Measurements from ENCODE around the gene B3GAT3.
"Not testable (repeated sequence)": the region's sequence is repeated elsewhere in the genome, so short reads cannot be mapped to it uniquely, and the experiment has no call there.

Gene B3GAT3

GRCh38 chr11:62645946-62646824 lies 24.4 kb upstream of the B3GAT3 start, which contains the start of gene GANAB:
Gene GANAB, minus strand, starts transcription at chr11:62646613. Its CDS starts 14 bp downstream, at chr11:62646599.
- peak; percentile 99 for DNase-seq (ENCODE audit: low spot score)

DNA sequence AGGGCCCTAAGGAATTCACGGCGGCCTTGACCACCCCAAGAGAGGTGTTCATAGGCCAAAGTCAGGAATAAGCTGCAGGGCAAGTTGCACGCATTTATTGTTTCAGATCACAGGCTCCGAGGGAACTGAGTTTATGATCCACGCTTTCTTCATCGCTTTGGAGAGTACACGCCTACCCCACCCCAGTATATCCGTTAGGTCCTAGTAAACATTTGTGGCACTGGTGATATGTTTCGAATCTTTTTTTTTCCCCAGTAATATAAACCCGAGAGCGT lies 23.8 kb upstream of the B3GAT3 start:
- DNase-seq (ENCODE audit: low spot score) = no peak

DNA sequence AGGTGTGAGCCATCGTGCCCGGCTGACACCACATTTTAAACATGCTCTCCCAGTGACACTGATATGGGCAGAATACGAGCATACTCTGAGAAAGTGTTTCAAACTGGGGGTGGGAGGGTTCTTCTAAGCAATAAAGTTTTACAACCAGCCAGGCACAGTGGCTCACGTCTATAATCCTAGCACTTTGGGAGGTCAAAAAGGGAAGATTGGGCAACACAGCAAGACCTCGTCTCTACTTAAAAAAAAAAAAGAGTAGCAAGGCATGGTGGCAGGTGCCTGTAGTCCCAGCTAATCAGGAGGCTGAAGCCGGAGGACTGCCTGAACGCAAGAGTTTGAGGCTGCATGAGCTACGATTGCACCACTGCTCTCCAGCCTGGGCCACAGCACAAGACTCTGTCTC lies 22.4 kb upstream of the B3GAT3 start:
- DNase-seq (ENCODE audit: low spot score) = no peak

- no peak for DNase-seq (ENCODE audit: low spot score)
These were observed 10.7 kb upstream of the B3GAT3 start for GRCh38 chr11:62632492-62632891.

DNA sequence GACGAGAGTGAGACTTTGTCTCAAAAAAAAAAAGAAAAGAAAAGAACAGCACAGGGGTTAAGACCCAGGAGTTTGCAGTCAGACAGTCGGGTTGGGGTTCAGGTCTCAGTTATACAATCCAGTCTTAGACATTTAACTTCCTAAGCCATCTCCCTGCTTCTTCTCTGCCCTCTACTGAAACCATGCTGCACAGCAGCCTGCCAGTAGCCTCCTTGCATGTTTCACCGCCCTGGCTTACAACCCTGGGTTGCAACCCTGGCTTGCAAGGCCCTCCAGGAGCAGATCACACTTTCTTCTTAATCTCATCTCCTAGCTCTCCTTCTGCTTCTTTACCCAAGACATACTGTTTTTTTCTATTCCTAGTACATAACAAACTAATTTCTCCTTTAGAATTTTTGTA lies 5.9 kb upstream of the B3GAT3 start:
- no peak for DNase-seq (ENCODE audit: low spot score)

- no peak for DNase-seq (ENCODE audit: low spot score)
These were observed 797 bp upstream of the B3GAT3 start for GRCh38 chr11:62622476-62623089.

- no peak for DNase-seq (ENCODE audit: low spot score)
These were observed 689 bp downstream of the B3GAT3 start for GRCh38 chr11:62621027-62621566.

GRCh38 chr11:62616957-62617356 lies 4.8 kb downstream of the B3GAT3 start:
- not testable (repeated sequence) for DNase-seq (ENCODE audit: low spot score)

DNA sequence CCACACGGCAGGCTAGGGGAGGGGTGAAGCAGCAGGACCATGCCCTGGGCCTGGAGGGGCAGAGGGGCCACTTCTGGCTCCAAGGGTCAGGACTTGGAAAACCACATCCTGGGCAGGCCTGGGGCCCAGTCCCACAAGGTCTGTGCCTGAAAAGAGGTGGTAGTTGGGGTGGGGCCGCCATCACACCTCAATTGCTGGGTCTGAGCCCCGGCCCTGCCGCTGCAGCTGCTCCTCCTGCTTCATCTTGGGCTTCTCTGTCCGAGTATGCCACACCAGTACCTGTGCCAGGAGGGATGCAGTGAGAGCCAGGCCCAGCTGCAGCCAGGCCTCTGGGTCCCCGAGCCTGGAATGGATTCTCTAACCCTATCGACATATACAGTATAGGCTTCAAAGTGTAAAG lies 6.3 kb downstream of the B3GAT3 start:
- DNase-seq (ENCODE audit: low spot score) = no peak

DNA sequence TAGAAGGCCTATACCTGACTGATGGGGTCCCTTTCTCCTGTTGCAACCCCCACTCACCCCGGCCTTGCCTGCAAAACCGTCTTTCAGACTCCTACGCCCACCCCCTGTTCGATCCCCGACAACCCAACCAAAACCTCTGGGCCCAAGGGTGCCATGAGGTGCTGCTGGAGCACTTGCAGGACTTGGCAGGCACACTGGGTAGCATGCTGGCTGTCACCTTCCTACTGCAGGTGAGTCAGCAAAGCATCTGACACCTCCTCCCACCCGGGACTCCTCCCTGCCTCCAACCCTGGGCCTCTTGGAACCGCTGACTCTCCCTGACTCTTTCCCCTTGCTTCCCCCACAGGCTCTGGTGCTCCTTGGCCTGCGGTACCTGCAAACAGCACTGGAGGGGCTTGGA lies 7.5 kb downstream of the B3GAT3 start:
- peak; percentile 34 for DNase-seq (ENCODE audit: low spot score)

GRCh38 chr11:62613291-62613778 lies 8.5 kb downstream of the B3GAT3 start:
- no peak for DNase-seq (ENCODE audit: low spot score)

DNA sequence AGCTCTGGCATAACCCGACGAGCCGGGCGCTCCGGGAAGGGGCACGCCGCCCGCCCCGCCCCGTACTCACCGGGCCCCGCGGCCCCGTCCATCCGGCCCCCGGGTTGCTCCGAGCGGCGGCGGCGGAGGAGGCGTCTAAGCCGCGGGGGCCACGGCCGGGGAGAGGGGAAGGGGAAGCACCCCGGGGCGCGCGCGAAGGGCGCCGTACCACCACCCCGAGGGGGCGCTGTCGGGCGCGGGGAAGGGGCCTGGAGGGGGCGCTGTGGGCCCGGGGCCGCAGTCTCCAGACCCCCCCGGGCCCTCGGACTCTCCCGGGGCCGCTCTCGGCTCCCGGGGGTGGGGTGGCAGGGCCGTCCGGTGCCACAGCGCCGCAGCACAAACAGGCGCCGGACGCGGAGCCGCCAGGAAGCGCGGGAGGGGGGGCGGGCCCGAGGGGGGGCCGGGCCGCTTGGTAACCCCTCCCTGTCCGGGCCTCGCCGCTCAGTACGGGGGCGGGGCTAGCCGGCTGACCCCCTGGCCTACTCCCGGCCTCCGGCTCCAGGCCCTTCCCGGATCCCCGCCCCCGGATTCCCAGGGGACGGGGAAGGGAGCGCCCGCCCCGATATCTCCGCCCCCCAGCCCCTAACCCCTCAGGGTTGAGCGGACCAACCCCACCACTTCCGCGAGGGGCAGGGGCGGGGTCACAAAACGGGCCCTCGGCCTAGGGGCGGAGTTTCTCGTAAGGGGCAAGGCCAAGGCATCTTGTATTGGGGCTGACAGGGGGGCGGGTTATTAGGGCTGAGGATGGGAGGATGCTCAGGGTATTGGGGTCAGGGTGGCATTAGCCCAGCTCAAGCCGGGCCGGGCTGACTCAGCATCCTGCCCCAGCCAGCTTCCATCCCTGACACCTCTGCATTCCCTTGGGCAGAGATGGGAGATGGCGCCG lies 9.2 kb downstream of the B3GAT3 start, which contains the start of the genes EML3 and ROM1:
EML3 (minus strand) TSS at position 410 of the 925 bp plus-strand sequence; CDS start at position 92, 318 bp downstream.
ROM1 (plus strand) TSS at position 892 of the 925 bp plus-strand sequence; CDS start at position 917, 25 bp downstream.
- DNase-seq (ENCODE audit: low spot score) = peak; percentile 92

GRCh38 chr11:62611705-62612365 lies 10.0 kb downstream of the B3GAT3 start:
- no peak for DNase-seq (ENCODE audit: low spot score)

DNA sequence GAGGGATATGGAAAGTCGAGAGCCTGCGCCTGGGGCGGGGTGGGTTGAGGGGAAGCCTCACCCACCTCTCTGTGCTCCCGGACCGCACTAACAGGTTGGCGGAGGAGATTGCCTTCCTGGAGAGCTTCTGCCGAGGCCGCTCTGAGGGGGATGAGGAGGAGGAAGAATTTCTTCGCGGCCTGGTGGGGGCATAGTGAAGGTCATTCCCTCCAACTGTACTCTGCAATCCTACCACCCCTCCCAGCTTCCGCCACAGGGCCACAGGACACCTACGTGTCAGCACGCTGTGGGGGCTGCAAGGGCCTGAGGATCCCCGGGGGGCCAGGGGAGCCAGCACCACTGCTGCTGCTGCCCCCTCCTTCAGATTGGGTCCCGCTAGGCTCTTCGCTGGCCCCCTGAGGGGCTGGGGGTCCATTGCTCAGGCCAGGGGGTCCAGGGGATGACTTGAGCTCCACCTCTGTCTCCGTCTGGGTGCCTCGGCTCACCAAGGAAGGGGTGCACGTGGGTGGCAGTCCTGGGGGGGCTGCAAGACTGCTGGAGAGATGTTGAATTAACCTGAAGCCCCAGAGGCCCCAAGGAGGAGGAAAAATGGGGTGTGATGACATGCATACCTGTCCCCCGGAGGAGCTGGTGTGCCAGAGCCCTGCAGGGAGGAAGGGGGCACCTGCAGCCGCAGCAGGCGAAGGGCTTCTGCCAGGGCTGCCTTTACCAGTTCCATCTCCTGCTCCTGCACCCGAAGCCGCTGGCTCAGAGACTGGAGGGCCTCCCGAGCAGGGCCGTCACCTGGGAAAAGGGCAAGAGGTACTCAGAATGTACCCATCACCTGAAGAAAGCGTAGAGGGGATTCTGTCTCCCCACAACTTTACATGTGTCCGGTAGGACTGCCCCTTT lies 10.7 kb downstream of the B3GAT3 start:
- no peak for DNase-seq (ENCODE audit: low spot score)

GRCh38 chr11:62610403-62610802 lies 11.4 kb downstream of the B3GAT3 start:
- no peak for DNase-seq (ENCODE audit: low spot score)

DNA sequence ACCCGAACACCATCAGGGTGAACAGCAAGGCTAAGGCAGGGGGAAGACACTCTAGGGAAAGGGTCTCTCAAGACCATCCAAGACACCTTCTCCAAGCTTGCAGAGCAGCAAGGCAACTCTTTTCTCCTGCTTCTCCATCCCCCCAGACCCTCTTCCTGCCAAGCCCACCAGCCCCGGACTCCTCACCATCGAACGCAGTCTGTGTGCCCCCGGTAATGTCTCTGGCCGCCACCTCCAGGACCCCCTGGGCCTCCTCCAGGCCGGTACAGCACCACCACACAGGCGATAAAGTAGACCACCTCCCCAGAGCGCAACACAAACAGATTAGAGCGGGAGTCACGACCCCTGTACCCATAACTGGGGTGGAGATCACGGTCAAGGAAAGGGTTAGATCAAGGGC lies 13.0 kb downstream of the B3GAT3 start:
- DNase-seq (ENCODE audit: low spot score) = no peak

DNA sequence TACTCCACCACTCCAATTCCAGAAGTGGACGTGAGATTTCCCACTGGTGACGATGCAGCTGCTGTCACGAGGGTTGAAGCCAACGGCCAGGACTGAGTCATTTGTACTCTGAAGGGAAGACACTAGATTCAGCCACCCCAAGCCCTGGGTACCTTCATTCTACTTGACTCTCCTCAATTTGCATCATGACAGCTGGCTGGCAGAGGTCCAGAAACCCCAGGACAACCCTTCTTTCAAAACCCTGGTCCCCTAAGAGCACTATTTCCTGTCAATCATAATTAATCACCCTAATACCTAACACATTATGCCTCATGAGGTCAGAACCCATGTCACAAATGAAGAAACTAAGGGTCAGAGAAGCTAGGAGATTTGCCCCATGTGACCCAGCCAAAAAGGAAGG lies 14.1 kb downstream of the B3GAT3 start:
- no peak for DNase-seq (ENCODE audit: low spot score)

- no peak for DNase-seq (ENCODE audit: low spot score)
These were observed 15.9 kb downstream of the B3GAT3 start for GRCh38 chr11:62605902-62606301.

DNA sequence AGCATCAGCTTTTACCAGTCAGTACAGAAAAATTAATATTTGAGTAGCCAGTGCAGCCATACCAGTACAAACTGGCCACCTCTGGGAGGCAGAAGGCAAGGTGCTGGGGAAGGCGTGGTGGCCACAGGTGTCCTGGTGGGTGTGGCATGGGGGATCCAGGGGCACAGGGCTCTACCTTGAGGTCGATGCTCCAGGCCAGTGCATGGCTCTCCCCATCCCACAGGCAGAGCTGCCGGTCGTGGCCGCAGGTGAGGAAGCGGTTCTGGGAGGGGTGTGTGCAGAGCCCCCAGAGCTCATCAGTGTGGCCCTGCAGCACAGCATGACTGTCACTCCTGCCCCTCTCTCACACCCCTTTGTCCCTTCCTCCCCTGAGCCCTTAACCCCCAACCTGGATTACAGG lies 16.3 kb downstream of the B3GAT3 start:
- DNase-seq (ENCODE audit: low spot score) = no peak

DNA sequence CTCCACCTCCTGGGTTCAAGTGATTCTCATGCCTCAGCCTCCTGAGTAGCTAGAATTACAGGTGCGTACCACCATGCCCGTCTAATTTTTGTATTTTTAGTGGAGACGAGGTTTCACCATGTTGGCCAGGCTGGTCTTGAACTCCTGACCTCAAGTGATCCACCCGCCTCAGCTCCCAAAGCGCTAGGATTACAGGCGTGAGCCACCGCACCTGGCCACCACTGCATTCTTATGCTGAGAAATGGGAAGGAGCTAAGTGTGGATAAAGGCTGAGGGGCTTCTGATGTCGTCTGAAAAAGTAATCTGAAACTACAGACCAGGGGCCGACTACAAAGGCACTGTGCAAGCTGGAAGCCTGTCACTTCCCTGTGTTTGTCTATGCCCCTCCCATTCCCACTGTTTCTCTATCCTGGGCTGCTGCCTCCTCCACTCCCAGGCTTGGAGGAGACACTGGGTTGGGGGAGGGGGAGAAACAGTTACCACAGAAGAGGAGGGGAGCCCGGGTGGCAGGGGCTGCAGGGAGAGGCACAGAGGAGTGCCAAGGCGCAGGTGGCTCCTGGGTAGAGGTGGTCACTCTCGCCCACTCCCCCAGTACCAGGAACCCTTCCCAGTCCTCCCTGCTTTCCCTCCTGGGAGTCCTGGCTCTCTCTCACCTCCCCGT lies 17.2 kb downstream of the B3GAT3 start:
- no peak for DNase-seq (ENCODE audit: low spot score)
